SU-DHL-6 (cell line): Measurements from ENCODE around the gene ABHD12B.

Experiments used
- EZH2phosphoT487 ChIP-seq: fragments of 200-600 bp; sonication (generic), shearing (Covaris generic); conservative IDR thresholded peaks from 2 replicates; pipeline ENCODE4 v1.6.1; 2018; ENCODE audit warnings: mild to moderate bottlenecking, antibody characterized with exemption, low read length, moderate library complexity, mixed read lengths
- TF ChIP-seq, protein P1 (sequence below): fragments of 200-600 bp; sonication (generic); IDR thresholded peaks from one replicate; pipeline ENCODE4 v1.5.1; 2017; ENCODE audit warnings: antibody characterized with exemption, mild to moderate bottlenecking, low read length, moderate library complexity; ENCODE audit not compliant: insufficient read depth, poor library complexity, severe bottlenecking

DNA sequence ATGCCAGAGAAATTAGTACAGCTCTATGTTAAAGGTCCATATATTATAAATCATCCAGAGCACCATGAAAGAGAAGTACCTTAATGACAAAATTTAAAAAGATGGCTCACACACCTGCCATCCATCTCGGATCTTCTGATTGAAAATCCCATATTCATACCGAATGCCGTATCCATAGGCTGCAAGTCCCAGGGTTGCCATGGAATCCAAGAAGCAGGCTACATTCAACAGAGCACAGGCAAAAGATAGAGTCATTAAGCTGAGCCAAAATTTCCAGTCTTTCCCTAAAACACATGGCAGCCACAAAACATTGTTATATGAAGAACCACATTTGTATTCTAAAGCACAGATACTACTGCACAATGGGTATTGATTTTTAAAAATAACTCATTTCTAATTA lies 59.7 kb downstream of the ABHD12B start:
- TF ChIP-seq, protein P1, sequence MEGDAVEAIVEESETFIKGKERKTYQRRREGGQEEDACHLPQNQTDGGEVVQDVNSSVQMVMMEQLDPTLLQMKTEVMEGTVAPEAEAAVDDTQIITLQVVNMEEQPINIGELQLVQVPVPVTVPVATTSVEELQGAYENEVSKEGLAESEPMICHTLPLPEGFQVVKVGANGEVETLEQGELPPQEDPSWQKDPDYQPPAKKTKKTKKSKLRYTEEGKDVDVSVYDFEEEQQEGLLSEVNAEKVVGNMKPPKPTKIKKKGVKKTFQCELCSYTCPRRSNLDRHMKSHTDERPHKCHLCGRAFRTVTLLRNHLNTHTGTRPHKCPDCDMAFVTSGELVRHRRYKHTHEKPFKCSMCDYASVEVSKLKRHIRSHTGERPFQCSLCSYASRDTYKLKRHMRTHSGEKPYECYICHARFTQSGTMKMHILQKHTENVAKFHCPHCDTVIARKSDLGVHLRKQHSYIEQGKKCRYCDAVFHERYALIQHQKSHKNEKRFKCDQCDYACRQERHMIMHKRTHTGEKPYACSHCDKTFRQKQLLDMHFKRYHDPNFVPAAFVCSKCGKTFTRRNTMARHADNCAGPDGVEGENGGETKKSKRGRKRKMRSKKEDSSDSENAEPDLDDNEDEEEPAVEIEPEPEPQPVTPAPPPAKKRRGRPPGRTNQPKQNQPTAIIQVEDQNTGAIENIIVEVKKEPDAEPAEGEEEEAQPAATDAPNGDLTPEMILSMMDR, result no peak
- TF ChIP-seq EZH2phosphoT487, result no peak
